Measurements from ENCODE around the gene PDZD7.

DNA sequence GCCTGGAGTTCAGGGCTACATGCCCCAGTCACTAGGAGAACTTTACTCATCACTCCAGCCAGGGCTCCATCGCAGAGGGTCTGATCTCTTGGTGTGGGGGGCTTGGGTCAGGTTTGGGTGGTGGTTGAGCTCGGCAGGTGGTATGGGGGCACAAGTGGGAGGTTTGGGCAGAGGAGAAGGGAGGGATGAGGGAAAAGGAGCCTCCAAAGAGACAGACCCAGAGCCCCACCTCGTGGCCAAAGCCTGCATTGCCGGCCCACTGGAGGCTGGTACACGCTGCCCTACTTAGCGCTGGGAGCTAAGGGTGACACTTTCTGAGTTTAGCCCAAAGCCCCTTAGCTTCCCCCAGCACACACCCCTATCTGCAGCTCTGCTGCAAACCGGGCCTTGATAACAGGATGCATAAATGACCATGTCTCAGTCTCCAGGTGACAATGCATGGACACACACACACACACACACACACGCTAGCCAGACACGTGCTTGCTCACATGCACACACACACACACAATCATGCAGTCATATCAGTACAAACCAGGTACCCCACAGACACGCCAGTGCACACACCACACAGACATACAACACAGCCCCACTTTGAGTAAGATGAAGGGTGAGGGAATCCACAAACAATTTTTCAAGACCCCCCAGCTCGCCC, 16.6 kb downstream of the PDZD7 start:
- TF ChIP-seq, protein P1, sequence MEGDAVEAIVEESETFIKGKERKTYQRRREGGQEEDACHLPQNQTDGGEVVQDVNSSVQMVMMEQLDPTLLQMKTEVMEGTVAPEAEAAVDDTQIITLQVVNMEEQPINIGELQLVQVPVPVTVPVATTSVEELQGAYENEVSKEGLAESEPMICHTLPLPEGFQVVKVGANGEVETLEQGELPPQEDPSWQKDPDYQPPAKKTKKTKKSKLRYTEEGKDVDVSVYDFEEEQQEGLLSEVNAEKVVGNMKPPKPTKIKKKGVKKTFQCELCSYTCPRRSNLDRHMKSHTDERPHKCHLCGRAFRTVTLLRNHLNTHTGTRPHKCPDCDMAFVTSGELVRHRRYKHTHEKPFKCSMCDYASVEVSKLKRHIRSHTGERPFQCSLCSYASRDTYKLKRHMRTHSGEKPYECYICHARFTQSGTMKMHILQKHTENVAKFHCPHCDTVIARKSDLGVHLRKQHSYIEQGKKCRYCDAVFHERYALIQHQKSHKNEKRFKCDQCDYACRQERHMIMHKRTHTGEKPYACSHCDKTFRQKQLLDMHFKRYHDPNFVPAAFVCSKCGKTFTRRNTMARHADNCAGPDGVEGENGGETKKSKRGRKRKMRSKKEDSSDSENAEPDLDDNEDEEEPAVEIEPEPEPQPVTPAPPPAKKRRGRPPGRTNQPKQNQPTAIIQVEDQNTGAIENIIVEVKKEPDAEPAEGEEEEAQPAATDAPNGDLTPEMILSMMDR (IDR thresholded peaks at IDR 0.05; ENCODE audit: borderline replicate concordance, extremely low read depth, low read length, poor library complexity, severe bottlenecking), result peak; percentile 92
- TF ChIP-seq EZH2 (IDR thresholded peaks at IDR 0.05; ENCODE audit: borderline replicate concordance, low read depth, low read length, severe bottlenecking), result no peak
